Occipital lobe (tissue), 2 donors: ENCODE data around the gene OR10A2. TPM values are rescaled to one million over a fixed set of nuclear protein-coding genes. Genes with fewer than 3 reads are reported as not detected.
"Not testable (repeated sequence)": the region's sequence is repeated elsewhere in the genome, so short reads cannot be mapped to it uniquely, and the experiment has no call there.

Experiments
- DNase-seq: peaks from one replicate; lab custom pipeline; 2025; lab: John Stamatoyannopoulos, UW
- total RNA-seq: library from RNA; depleted of rRNA; stranded (reverse); fragments of >200 nt; gene quantifications from one replicate; pipeline ENCODE4 v1.2.3, GENCODE V29; 2014

Gene OR10A2
- total RNA-seq = not detected

DNA sequence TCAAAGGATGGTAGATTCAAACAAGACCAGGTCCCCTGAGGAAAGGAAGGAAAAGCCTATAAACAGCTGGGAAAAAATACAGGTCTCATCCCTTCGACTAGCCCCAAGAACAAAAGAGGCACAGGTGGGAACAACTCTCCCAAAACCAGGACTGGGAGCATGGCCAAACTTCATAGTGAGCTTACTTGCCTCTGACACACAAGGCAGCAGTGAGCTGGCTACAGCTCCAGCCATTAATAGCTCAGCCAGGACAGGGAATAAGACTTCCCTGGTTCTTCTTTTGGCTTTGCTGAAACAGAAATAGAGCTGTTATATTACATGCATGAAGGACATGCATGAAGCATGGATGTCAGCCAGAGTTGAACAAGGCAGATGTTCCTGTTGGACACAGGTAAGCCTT is at the start of gene OR10A2:
OR10A2 (plus strand) TSS at position 97 of the 400 bp plus-strand sequence. CDS start 6,698 bp downstream, outside the sequence.
- no peak for DNase-seq

DNA sequence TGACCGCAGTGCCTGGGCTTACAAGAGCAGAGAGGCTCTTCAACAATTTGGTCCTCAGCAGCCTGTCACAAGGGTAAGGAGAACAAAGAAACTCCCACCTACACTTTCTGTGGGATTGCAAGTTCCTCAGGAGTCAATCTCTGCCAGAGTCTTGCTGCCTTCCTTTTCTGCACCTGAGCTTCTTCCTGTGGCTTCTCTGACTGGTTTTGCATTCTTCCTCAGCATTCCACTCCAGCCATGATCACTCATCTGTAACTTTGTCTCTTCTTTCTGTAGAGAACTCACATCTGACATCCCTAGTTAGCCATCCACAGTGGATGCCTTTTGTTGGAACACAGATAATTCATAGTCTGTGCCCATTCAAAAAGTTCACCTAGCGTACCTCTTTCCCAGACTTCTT is 49.2 kb upstream of the OR10A2 start:
- DNase-seq = no peak

GRCh38 chr11:6817694-6818093 is 45.2 kb upstream of the OR10A2 start:
- no peak for DNase-seq

- no peak for DNase-seq
Measured at GRCh38 chr11:6818967-6819366, 43.9 kb upstream of the OR10A2 start.

- DNase-seq = no peak
Measured at GRCh38 chr11:6824136-6824823, 38.6 kb upstream of the OR10A2 start.

GRCh38 chr11:6825231-6825744 is 37.6 kb upstream of the OR10A2 start:
- DNase-seq = no peak

DNA sequence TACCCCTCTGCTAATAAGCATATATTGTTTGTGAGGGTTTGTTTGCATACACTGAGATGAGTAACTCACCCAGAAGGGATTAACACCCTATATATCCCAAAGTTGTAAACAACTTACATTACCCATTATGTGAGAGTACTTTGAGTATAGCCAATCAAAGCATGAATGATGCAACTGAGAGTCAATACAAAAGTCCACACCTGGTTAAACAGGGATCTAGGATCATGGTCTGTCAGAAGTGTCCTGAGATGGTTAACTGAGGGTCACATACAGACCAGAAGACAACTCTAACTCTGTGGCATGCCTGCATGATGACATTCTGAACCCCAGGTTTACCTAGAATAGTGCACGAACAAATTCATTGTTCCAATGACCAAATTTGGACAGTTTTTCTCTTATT is 34.8 kb upstream of the OR10A2 start:
- DNase-seq = no peak

GRCh38 chr11:6833356-6833755 is 29.5 kb upstream of the OR10A2 start:
- DNase-seq = no peak

DNA sequence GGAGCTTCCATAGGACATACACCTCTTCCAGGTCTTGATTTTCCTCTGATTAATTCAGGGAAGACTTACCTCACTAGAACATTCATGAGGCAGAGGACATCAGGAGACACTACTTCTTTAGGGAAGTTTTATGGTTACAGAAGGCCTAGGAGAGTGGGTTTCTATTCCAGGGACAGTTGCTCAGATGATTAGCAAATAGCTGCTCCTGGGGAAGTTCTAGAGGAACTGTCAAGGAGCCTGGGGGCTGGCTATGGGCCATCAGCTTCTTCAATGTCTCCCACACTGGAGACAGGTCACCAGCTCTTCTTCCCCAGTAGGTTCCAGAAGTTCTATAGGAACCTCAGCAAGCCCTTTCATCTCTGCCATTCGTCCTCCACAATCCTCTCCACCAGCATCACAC is 28.8 kb upstream of the OR10A2 start:
- DNase-seq = no peak

- DNase-seq = no peak
Measured at GRCh38 chr11:6841694-6842093, 21.2 kb upstream of the OR10A2 start.

DNA sequence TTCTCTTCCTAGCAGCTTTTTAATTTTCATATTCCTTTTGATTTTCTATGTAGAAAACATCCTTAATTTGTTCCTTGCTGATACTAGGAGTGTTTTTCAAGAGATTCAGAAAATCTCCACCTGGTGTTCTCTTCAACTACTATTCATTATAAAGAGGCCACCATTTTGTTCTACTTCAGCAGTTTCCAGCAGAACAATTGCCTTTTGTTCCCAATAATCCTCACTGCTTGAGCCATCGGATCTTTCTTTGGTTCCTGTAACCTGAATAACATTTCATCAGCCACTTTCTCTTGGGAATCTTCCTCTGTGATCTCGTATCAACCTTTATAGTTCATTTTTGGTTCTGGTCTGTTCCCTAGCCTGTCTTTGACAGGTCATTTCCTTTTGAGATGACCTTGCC is 19.2 kb upstream of the OR10A2 start:
- no peak for DNase-seq

DNA sequence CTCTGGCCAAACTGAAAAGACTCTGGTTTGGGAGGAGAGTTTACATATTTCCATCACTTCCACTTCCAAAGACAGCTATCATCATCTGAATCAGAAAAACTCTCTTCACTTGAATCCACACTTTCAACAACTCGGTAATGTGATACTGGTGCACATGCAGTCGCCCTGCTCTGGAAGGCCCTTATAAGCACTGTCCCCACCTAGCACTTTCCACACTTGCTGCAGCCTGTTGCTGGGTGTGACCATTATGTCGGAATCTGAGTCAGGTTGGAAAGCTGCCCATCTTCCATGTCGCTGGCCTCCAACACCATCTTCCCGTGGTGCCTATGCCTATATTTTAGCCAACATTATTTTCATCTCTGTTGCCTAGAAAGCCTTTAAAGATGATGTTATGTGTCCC is 18.5 kb upstream of the OR10A2 start:
- DNase-seq = no peak

DNA sequence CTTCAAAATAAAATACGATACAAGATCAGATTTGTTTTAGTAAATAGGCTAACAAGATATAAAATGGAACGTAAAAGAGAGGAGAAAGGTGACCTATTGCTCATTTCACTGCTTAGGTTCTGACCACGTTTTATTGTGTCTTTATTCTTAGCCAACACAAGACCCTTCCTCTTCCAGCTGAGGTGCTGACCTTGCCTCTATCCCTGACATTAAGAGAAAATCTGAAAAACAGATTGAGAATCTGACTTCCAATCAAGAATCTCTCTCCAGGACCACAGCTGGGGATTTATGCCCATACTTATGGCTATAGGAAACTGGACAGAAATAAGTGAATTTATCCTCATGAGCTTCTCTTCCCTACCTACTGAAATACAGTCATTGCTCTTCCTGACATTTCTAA is 17.5 kb upstream of the OR10A2 start, which contains the start of gene OR10A5:
OR10A5 (plus strand) TSS at position 301 of the 400 bp plus-strand sequence; CDS start at position 301, 0 bp downstream.
- no peak for DNase-seq

GRCh38 chr11:6850526-6850925 is 12.3 kb upstream of the OR10A2 start:
- DNase-seq = no peak

- not testable (repeated sequence) for DNase-seq
Measured at GRCh38 chr11:6854801-6855200, 8.1 kb upstream of the OR10A2 start.

GRCh38 chr11:6855971-6856541 is 6.8 kb upstream of the OR10A2 start:
- DNase-seq = no peak

DNA sequence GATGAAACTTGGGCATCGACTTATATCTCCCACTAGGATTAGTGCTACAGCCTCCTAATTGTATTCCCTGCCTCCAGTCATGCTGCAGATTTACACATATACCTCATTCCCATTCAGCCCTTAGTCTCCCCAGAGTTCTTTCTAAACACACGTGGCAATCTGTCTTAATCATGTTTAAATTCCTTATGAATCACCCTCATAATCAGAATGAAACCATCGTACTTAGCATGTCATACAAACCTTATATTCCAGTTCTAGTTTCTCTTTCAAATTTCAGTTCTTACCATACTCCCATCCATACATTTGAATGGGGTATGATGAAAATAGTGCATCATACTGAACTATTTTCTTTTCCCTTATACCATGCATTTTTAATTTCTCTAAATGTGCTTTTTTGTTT is 6.0 kb upstream of the OR10A2 start:
- DNase-seq = no peak

- DNase-seq = no peak
Measured at GRCh38 chr11:6864438-6864837, 1.6 kb downstream of the OR10A2 start.

DNA sequence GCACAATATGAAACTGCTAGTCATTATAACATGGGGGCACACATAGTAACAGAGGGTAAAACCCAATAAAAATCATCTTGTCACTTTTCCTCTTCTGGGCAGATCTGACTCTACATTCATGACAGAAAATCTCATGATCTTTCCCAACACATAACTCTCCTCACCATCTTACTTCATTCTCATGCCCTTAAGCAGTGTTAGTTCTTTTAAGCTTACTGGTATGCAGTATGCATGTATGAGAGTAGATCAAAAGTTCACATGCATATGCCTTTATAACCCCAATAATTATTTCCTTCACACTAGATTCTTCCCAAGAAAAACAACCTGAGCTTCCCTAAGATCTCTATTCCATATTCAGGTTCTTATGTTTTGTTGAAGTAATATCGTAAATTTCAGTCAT is 8.4 kb downstream of the OR10A2 start:
- no peak for DNase-seq

GRCh38 chr11:6875761-6876160 is 12.9 kb downstream of the OR10A2 start:
- no peak for DNase-seq

- no peak for DNase-seq
Measured at GRCh38 chr11:6876325-6876724, 13.5 kb downstream of the OR10A2 start, which contains the start of gene OR10A4. TSS of gene OR10A4 (plus strand) at chr11:6876625. CDS start at chr11:6876648, 23 bp downstream.

DNA sequence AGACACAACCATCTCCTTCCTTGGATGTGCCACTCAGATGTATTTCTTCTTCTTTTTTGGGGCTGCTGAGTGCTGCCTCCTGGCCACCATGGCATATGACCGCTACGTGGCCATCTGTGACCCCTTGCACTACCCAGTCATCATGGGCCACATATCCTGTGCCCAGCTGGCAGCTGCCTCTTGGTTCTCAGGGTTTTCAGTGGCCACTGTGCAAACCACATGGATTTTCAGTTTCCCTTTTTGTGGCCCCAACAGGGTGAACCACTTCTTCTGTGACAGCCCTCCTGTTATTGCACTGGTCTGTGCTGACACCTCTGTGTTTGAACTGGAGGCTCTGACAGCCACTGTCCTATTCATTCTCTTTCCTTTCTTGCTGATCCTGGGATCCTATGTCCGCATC is 14.1 kb downstream of the OR10A2 start:
- DNase-seq = no peak

DNA sequence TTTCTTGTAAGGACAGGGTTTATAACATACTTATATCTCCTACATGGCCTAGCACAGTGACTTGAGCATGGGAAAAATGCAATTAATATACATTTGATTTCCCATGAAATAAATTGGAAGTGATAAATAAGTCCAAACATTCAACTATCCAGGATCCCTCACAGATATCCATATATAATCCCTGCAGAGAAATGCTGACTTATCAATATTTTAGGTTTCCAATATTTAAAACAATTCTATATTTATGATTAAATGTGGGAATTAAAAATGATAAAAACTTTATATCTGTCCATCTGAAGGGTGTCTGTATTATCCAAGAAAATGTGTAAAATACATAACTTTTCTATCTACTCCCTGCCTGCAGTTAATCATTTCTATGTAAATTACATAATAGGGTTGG is 19.9 kb downstream of the OR10A2 start:
- no peak for DNase-seq
